Prostate gland (tissue), 1 donor: ENCODE results near the gene PXMP4.

ENCODE experiments used
- POLR2A ChIP-seq: fragments of 450-650 bp; IDR thresholded peaks from one replicate; pipeline ENCODE4 v1.6.1; 2016; ENCODE audit warnings: antibody characterized with exemption, mild to moderate bottlenecking
- POLR2AphosphoS5 ChIP-seq: sonication (generic); formaldehyde crosslinking; IDR thresholded peaks from one replicate; pipeline ENCODE4 v1.6.1; 2017; ENCODE audit warnings: antibody characterized with exemption

- no peak for TF ChIP-seq POLR2AphosphoS5
- TF ChIP-seq POLR2A = no peak
Observed at GRCh38 chr20:33654680-33655161, 65.4 kb downstream of the PXMP4 start.
